Endothelial cell of umbilical vein (primary cell): ENCODE results near the gene TM9SF4.

Source experiments
- CTCF ChIP-seq, 2 donors: IDR thresholded peaks; 1 replicate in 1 of 2; 2 replicates in 1 of 2; pipeline ENCODE4 v1.5.1; 2011; ENCODE audit warnings: low read length in 2 of 2, mild to moderate bottlenecking in 2 of 2, moderate library complexity in 2 of 2, control low read depth in 1 of 2, inconsistent platforms in 1 of 2, low read depth in 1 of 2; ENCODE audit not compliant: insufficient read depth in 1 of 2; ENCODE audit errors: extremely low read depth in 1 of 2
- EZH2 ChIP-seq: IDR thresholded peaks from 2 replicates; pipeline ENCODE4 v1.6.1; 2012; ENCODE audit warnings: borderline replicate concordance, low read depth, mild to moderate bottlenecking, moderate library complexity, low read length, inconsistent platforms; ENCODE audit not compliant: severe bottlenecking
- MYC ChIP-seq: IDR thresholded peaks from one replicate; pipeline ENCODE4 v1.6.1; 2011; ENCODE audit warnings: mild to moderate bottlenecking, low read depth, low read length
- POLR2A ChIP-seq: IDR thresholded peaks from 2 replicates; pipeline ENCODE4 v1.6.1; 2012; ENCODE audit warnings: low read depth, mild to moderate bottlenecking, control low read depth, low read length

- TF ChIP-seq POLR2A (no peak), CTCF (IDR thresholded peaks at IDR 0.05; ENCODE audit: extremely low read depth in 1 of 2, insufficient read depth in 1 of 2, low read depth in 1 of 2, low read length in 2 of 2) (no peak), MYC (no peak), EZH2 (no peak)
Observed at GRCh38 chr20:32157611-32158010, 48.1 kb downstream of the TM9SF4 start.
